Measurements from ENCODE around the gene ZNF521. TPM values are rescaled to one million over a fixed set of nuclear protein-coding genes. Genes with fewer than 3 reads are reported as not detected.

Gene ZNF521
- total RNA-seq, 2 experiments from 2014 or later = 0.85 to 2.8 TPM

- Histone ChIP-seq H3K4me1 (ENCODE audit: insufficient read depth, low read length, poor library complexity, severe bottlenecking) (no peaks in the 10 kb centered on the region), H3K36me3 (ENCODE audit: insufficient read depth, low read length) (no peaks in the 10 kb centered on the region), H2AFZ (ENCODE audit: low read length) (no peak overlapping the region), H3K9me2 (ENCODE audit: insufficient read depth, low read length) (no peaks in the 10 kb centered on the region), H4K20me1 (ENCODE audit: insufficient read depth, low read length) (no peaks in the 10 kb centered on the region), H3K4me2 (ENCODE audit: low read length) (no peak overlapping the region), H3K79me2 (ENCODE audit: insufficient read depth, low read depth, low read length) (no peaks in the 10 kb centered on the region), H3K4me3 (ENCODE audit: low read depth, low read length, poor library complexity, severe bottlenecking) (no peak overlapping the region), H3K27ac (ENCODE audit: low read depth, low read length, poor library complexity, severe bottlenecking) (no peak overlapping the region), H3K9me3 (ENCODE audit: low read length) (no peaks in the 10 kb centered on the region)
- POLR2A ChIA-PET = interaction anchor here (0.6 to 0.7 kb wide), 2 partner anchors 29 to 369 kb away, joined by 3 to 5 read pairs; no protein-coding TSS in a partner anchor
- intact Hi-C loops (cut with micrococcal nuclease; ENCODE audit: unreplicated experiment) = no loop called here
- BruUV-seq (replicated peaks) = no TSS peak
- CTCF ChIA-PET (ENCODE audit: unreplicated experiment) = no interaction called here
- TF ChIP-seq, protein P1, sequence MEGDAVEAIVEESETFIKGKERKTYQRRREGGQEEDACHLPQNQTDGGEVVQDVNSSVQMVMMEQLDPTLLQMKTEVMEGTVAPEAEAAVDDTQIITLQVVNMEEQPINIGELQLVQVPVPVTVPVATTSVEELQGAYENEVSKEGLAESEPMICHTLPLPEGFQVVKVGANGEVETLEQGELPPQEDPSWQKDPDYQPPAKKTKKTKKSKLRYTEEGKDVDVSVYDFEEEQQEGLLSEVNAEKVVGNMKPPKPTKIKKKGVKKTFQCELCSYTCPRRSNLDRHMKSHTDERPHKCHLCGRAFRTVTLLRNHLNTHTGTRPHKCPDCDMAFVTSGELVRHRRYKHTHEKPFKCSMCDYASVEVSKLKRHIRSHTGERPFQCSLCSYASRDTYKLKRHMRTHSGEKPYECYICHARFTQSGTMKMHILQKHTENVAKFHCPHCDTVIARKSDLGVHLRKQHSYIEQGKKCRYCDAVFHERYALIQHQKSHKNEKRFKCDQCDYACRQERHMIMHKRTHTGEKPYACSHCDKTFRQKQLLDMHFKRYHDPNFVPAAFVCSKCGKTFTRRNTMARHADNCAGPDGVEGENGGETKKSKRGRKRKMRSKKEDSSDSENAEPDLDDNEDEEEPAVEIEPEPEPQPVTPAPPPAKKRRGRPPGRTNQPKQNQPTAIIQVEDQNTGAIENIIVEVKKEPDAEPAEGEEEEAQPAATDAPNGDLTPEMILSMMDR (conservative IDR thresholded peaks at IDR 0.05; ENCODE audit: low read length) = no peak
- TF ChIP-seq EZH2phosphoT487 (IDR thresholded peaks at IDR 0.05; ENCODE audit: borderline replicate concordance, low read depth, low read length) = no peak
- DNase-seq (ENCODE audit: low spot score) = no peak
Measured at GRCh38 chr18:25019086-25019860, 332.7 kb downstream of the ZNF521 start.

DNA sequence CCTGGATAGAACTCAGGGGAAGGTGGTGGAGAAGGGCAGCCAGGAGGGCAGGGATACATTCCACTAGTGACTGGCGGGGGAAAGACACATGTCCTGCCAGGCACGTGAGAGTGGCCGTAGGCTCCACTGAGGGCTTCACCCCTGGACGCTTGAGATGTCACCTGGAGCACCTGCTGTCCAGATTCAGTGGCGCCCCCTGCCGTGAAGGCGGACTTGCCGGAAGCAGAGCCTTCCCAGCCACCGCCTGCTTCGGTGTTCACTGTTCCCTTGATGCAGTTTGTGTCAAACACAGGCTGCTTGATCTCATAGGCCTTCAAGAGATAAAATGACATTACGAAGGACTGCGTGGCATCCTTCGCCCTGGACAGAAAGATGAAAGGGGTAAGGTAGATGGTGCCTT lies 335.3 kb downstream of the ZNF521 start:
- Histone ChIP-seq H3K9me3 (ENCODE audit: low read length) (no peaks in the 10 kb centered on the region), H3K36me3 (ENCODE audit: insufficient read depth, low read length) (no peaks in the 10 kb centered on the region), H3K9me2 (ENCODE audit: insufficient read depth, low read length) (no peaks in the 10 kb centered on the region), H2AFZ (ENCODE audit: low read length) (no peak overlapping the region), H4K20me1 (ENCODE audit: insufficient read depth, low read length) (no peaks in the 10 kb centered on the region), H3K79me2 (ENCODE audit: insufficient read depth, low read depth, low read length) (no peaks in the 10 kb centered on the region), H3K4me1 (ENCODE audit: insufficient read depth, low read length, poor library complexity, severe bottlenecking) (no peaks in the 10 kb centered on the region), H3K27ac (ENCODE audit: low read depth, low read length, poor library complexity, severe bottlenecking) (no peak overlapping the region), H3K4me3 (ENCODE audit: low read depth, low read length, poor library complexity, severe bottlenecking) (no peak overlapping the region), H3K4me2 (ENCODE audit: low read length) (no peak overlapping the region)
- BruUV-seq (replicated peaks) = no TSS peak
- TF ChIP-seq, protein P1 (conservative IDR thresholded peaks at IDR 0.05; ENCODE audit: low read length) = 0 out of 2 replicates have a peak, but pooled peaks have one; percentile 14
- TF ChIP-seq EZH2phosphoT487 (IDR thresholded peaks at IDR 0.05; ENCODE audit: borderline replicate concordance, low read depth, low read length) = no peak
- ChIA-PET CTCF (ENCODE audit: unreplicated experiment) (no interaction called here), POLR2A (no interaction called here)
- DNase-seq (ENCODE audit: low spot score) = no peak
- intact Hi-C loops (cut with micrococcal nuclease; ENCODE audit: unreplicated experiment) = no loop called here

GRCh38 chr18:25016181-25016580 lies 335.8 kb downstream of the ZNF521 start:
- H3K4me1 ChIP-seq (ENCODE audit: insufficient read depth, low read length, poor library complexity, severe bottlenecking) = no peaks in the 10 kb centered on the region
- H3K79me2 ChIP-seq (ENCODE audit: insufficient read depth, low read depth, low read length) = no peaks in the 10 kb centered on the region
- intact Hi-C loops (cut with micrococcal nuclease; ENCODE audit: unreplicated experiment) = no loop called here
- H3K36me3 ChIP-seq (ENCODE audit: insufficient read depth, low read length) = no peaks in the 10 kb centered on the region
- no peaks in the 10 kb centered on the region for H3K9me2 ChIP-seq (ENCODE audit: insufficient read depth, low read length)
- CTCF ChIA-PET (ENCODE audit: unreplicated experiment) = no interaction called here
- H3K27ac ChIP-seq (ENCODE audit: low read depth, low read length, poor library complexity, severe bottlenecking) = no peak overlapping the region
- BruUV-seq (replicated peaks) = no TSS peak
- H2AFZ ChIP-seq (ENCODE audit: low read length) = no peak overlapping the region
- no peaks in the 10 kb centered on the region for H4K20me1 ChIP-seq (ENCODE audit: insufficient read depth, low read length)
- H3K9me3 ChIP-seq (ENCODE audit: low read length) = no peaks in the 10 kb centered on the region
- DNase-seq (ENCODE audit: low spot score) = no peak
- POLR2A ChIA-PET = no interaction called here
- H3K4me2 ChIP-seq (ENCODE audit: low read length) = no peak overlapping the region
- H3K4me3 ChIP-seq (ENCODE audit: low read depth, low read length, poor library complexity, severe bottlenecking) = no peak overlapping the region
- TF ChIP-seq, protein P1 (conservative IDR thresholded peaks at IDR 0.05; ENCODE audit: low read length) = no peak
- TF ChIP-seq EZH2phosphoT487 (IDR thresholded peaks at IDR 0.05; ENCODE audit: borderline replicate concordance, low read depth, low read length) = no peak

Measured in OCI-LY7 (cell line).